ENCODE results near the gene SNX20. TPM values are rescaled to one million over a fixed set of nuclear protein-coding genes. Genes with fewer than 3 reads are reported as not detected.
A peak's percentile ranks its signal among the peaks of the same experiment; 100 is the strongest.

Gene SNX20
- total and polyA plus RNA-seq, 4 experiments from 2014 or later = 62.5 to 106 (median 89.5) TPM

DNA sequence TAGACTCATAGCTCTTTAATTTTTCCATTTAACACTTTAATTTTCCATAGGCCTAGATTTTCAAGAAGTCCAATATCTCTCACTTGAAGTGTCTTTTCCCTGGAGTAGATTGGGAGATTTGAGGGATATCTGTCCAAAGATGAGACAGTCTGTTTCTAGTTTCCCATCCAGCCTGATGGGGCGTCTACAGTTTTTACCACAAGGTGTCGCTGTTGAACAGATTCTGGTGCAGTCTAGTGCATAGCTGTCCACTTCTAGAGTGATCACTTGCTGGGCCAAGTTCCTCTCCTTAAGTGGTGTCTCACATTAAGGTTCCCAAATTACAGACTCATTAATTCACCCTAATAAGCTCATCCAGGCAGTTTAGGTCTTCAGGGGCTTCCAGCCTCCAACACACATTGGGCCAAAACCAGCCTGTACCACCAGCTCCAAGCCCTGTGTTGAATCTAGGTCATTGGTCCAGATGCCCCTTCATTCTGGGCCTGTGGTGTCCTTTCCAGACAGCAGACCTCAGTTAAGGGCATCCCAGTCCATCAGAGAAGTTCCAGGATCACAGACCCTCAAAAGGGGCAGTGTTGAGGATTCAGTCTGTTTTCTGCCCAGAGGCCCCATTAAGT is 9.4 kb downstream of the SNX20 start:
- DNase-seq = peak; percentile 45 to 56 (median 49)
- peaks cover 31% of the 10 kb centered on the region for H3K4me1 ChIP-seq (ENCODE audit: insufficient read depth, low read length)
- no peaks in the 10 kb centered on the region for H3K27me3 Mint-ChIP-seq
- intact Hi-C loops (cut with micrococcal nuclease) = loop anchor here (1.0 kb wide), 2 partner anchors 76 to 135 kb away; no protein-coding TSS in a partner anchor
- peaks cover 0 to 24% (median 20%) of the 10 kb centered on the region in 8 donors for H3K9me3 Mint-ChIP-seq
- H3K27me3 ChIP-seq (ENCODE audit: insufficient read depth, low read length) = no peaks in the 10 kb centered on the region
- peaks cover 21 to 39% (median 29%) of the 10 kb centered on the region in 4 donors for H3K4me1 Mint-ChIP-seq
- H3K27ac Mint-ChIP-seq = peak overlapping the region in 6 of 7 donors; percentile 39 to 96 (median 68)
- peaks cover 62 to 75% of the 10 kb centered on the region in 2 donors for H3K36me3 Mint-ChIP-seq
- no peak overlapping the region for H3K4me3 ChIP-seq (ENCODE audit: low read length in 2 of 2)
- peaks cover 55% of the 10 kb centered on the region for H3K36me3 ChIP-seq (ENCODE audit: insufficient read depth, low read length)
- H3K27ac ChIP-seq (ENCODE audit: low read depth, low read length) = no peak overlapping the region
- peaks cover 13% of the 10 kb centered on the region in 2 donors for H3K9me3 ChIP-seq (ENCODE audit: control insufficient read depth in 1 of 2, low read length in 2 of 2)
- peak overlapping the region in 2 of 8 donors; percentile 1 to 47 for H3K4me3 Mint-ChIP-seq
- POLR2A ChIA-PET (ENCODE audit: partially characterized antibody) = interaction anchor here (0.8 to 19.4 kb wide), 8 partner anchors 10 to 135 kb away, joined by 3 to 478 read pairs (median 8); partner anchors contain the start of genes CYLD and SNX20
- CTCF ChIA-PET (ENCODE audit: partially characterized antibody) = interaction anchor here (0.7 to 24.1 kb wide), 14 partner anchors 9 to 345 kb away, joined by 3 to 458 read pairs (median 4); partner anchors contain the start of genes CYLD and SNX20

DNA sequence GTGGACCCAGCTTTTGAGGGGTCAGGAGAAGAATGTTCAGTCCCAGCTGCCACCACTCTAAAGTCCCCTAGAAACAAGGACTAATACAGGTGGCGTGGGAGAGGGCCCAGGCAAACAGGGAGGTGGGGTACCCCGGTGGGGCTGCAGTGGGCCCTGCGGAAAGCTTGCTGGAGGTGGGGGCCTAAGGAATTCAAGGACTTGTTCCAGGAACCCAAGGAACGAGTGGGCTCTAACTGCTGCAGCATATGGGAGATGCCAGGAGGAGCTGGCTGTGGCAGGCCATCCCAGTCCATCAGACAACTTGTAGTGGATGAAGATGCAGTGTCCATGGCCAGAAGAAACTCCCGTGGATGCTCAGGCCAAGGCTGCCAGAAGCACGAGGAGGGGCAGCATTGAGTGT is 10.6 kb downstream of the SNX20 start:
- peaks cover 49 to 62% of the 10 kb centered on the region in 2 donors for H3K36me3 Mint-ChIP-seq
- H3K27ac Mint-ChIP-seq = peak overlapping the region in 3 of 7 donors; percentile 61 to 86 (median 68)
- DNase-seq = no peak
- ChIA-PET CTCF (ENCODE audit: partially characterized antibody) (interaction anchor here (0.9 to 24.1 kb wide), 9 partner anchors 10 to 645 kb away, joined by 3 to 458 read pairs (median 4); partner anchors contain the start of genes CNEP1R1 and SNX20), POLR2A (ENCODE audit: partially characterized antibody) (interaction anchor here (0.7 to 19.4 kb wide), 3 partner anchors 11 to 87 kb away, joined by 3 to 478 read pairs (median 238); partner anchors contain the start of genes CYLD and SNX20)
- H3K27ac ChIP-seq (ENCODE audit: low read depth, low read length) = no peak overlapping the region
- peaks cover 31% of the 10 kb centered on the region for H3K4me1 ChIP-seq (ENCODE audit: insufficient read depth, low read length)
- no peak overlapping the region for H3K4me3 ChIP-seq (ENCODE audit: low read length in 2 of 2)
- peaks cover 13% of the 10 kb centered on the region in 2 donors for H3K9me3 ChIP-seq (ENCODE audit: control insufficient read depth in 1 of 2, low read length in 2 of 2)
- H3K27me3 ChIP-seq (ENCODE audit: insufficient read depth, low read length) = no peaks in the 10 kb centered on the region
- peaks cover 42% of the 10 kb centered on the region for H3K36me3 ChIP-seq (ENCODE audit: insufficient read depth, low read length)
- peaks cover 19 to 38% (median 29%) of the 10 kb centered on the region in 4 donors for H3K4me1 Mint-ChIP-seq
- peaks cover 0 to 24% (median 20%) of the 10 kb centered on the region in 8 donors for H3K9me3 Mint-ChIP-seq
- intact Hi-C loops (cut with micrococcal nuclease) = no loop called here
- H3K4me3 Mint-ChIP-seq = no peak overlapping the region
- H3K27me3 Mint-ChIP-seq = no peaks in the 10 kb centered on the region

DNA sequence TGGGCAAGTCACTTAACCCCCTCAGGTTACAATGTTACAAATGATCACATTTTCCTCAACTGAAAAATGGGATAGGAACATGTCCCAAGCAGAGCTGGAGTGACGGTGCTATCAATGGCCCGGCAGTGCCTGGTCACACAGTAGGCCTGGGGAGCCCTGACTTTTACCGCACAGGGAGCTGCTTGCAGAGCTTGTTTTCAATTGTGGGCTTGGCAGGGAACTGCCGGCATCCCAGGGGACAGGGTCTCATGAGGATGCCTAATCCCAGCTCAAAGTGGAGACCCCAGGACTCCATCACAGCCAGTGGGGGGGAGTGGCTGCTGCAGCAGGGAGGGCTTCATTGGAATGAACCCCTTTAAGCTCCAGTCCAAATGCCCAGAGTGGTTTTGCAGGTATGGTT is 11.4 kb downstream of the SNX20 start:
- Histone ChIP-seq H3K4me3 (ENCODE audit: low read length in 2 of 2) (no peak overlapping the region), H3K36me3 (ENCODE audit: insufficient read depth, low read length) (peaks cover 36% of the 10 kb centered on the region), H3K4me1 (ENCODE audit: insufficient read depth, low read length) (peaks cover 38% of the 10 kb centered on the region), H3K9me3 (ENCODE audit: control insufficient read depth in 1 of 2, low read length in 2 of 2) (peaks cover 13% of the 10 kb centered on the region in 2 donors), H3K27me3 (ENCODE audit: insufficient read depth, low read length) (no peaks in the 10 kb centered on the region), H3K27ac (ENCODE audit: low read depth, low read length) (no peak overlapping the region)
- Mint-ChIP-seq H3K27me3 (no peaks in the 10 kb centered on the region), H3K36me3 (peaks cover 42 to 56% of the 10 kb centered on the region in 2 donors), H3K4me3 (no peak overlapping the region), H3K27ac (peak overlapping the region in 2 of 7 donors; percentile 24 to 76), H3K4me1 (peaks cover 22 to 45% (median 34%) of the 10 kb centered on the region in 4 donors), H3K9me3 (peaks cover 0 to 24% (median 20%) of the 10 kb centered on the region in 8 donors)
- intact Hi-C loops (cut with micrococcal nuclease) = loop anchor here (5.0 kb wide), 1 partner anchor 402 kb away; the partner anchor contains the start of gene ADCY7
- ChIA-PET CTCF (ENCODE audit: partially characterized antibody) (interaction anchor here (0.7 to 24.1 kb wide), 11 partner anchors 10 to 644 kb away, joined by 3 to 458 read pairs (median 4); partner anchors contain the start of genes CNEP1R1 and SNX20), POLR2A (ENCODE audit: partially characterized antibody) (interaction anchor here (0.6 to 19.4 kb wide), 4 partner anchors 12 to 452 kb away, joined by 3 to 478 read pairs (median 120); partner anchors contain the start of genes CYLD and SNX20)
- no peak for DNase-seq

GRCh38 chr16:50668368-50669008 is 12.6 kb downstream of the SNX20 start:
- Histone ChIP-seq H3K27ac (ENCODE audit: low read depth, low read length) (no peak overlapping the region), H3K27me3 (ENCODE audit: insufficient read depth, low read length) (no peaks in the 10 kb centered on the region), H3K9me3 (ENCODE audit: control insufficient read depth in 1 of 2, low read length in 2 of 2) (peaks cover 13% of the 10 kb centered on the region in 2 donors), H3K4me1 (ENCODE audit: insufficient read depth, low read length) (peaks cover 40% of the 10 kb centered on the region), H3K36me3 (ENCODE audit: insufficient read depth, low read length) (peaks cover 26% of the 10 kb centered on the region), H3K4me3 (ENCODE audit: low read length in 2 of 2) (no peak overlapping the region)
- POLR2A ChIA-PET (ENCODE audit: partially characterized antibody) = interaction anchor here (0.9 to 19.4 kb wide), 8 partner anchors 13 to 390 kb away, joined by 3 to 478 read pairs (median 12); partner anchors contain the start of genes CYLD and SNX20
- DNase-seq = no peak
- no peaks in the 10 kb centered on the region for H3K27me3 Mint-ChIP-seq
- H3K9me3 Mint-ChIP-seq = peaks cover 0 to 21% (median 18%) of the 10 kb centered on the region in 8 donors
- CTCF ChIA-PET (ENCODE audit: partially characterized antibody) = interaction anchor here (0.7 to 24.1 kb wide), 23 partner anchors 13 to 643 kb away, joined by 3 to 458 read pairs (median 8); partner anchors contain the start of genes CNEP1R1 and SNX20
- intact Hi-C loops (cut with micrococcal nuclease) = loop anchor here (5.0 kb wide), 1 partner anchor 401 kb away; the partner anchor contains the start of gene ADCY7
- peak overlapping the region; percentile 67 to 96 (median 92) for H3K27ac Mint-ChIP-seq
- peak overlapping the region in 3 of 8 donors; percentile 17 to 69 (median 46) for H3K4me3 Mint-ChIP-seq
- H3K36me3 Mint-ChIP-seq = peaks cover 31 to 49% of the 10 kb centered on the region in 2 donors
- H3K4me1 Mint-ChIP-seq = peaks cover 22 to 51% (median 37%) of the 10 kb centered on the region in 4 donors

DNA sequence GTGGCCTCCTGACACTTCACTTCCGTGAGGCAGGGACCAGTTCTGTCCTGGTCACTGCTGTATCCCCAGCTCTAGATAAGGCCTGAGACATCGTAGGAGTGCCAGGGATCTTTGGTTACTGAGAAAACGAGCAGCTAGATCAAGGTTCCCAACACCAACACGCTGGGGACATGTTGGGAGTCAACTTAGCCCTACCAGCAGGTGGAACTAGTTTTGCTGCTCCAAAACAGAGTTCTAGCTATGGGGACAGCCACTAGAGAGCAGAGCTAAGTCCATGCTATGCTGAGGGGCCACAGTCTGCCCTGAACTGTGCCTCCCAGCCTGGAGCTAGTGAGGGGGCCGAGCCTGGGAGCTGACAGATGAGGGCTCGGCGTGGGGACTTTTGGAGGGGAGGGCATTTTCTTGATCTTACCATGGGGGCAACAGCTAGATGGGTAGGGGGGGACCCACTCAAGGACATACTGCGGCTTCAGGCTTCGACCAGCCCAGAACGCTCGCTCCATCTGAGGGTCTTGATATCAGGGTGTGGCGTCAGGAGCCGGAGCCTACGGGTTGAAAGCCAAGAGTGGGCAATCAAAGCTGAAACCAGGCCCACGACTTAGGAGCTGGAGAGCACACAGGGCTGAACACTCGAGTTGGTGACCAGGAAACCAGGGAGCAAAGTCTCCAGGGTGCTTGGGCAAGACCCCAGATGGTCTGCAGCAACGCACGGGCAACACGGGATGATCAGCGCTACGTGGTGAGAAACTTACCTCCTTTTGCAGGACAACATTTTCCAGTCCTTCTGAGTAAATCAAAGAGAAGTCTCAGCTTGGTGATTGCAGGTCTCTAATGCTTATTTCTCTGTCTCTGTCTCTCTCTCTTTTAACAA is 13.4 kb downstream of the SNX20 start:
- CTCF ChIA-PET (ENCODE audit: partially characterized antibody) = interaction anchor here (0.6 to 24.1 kb wide), 53 partner anchors 12 to 643 kb away, joined by 3 to 458 read pairs (median 4); partner anchors contain the start of genes CNEP1R1, CYLD and SNX20
- Mint-ChIP-seq H3K4me3 (peak overlapping the region; percentile 71 to 87 (median 83)), H3K27me3 (no peaks in the 10 kb centered on the region), H3K9me3 (peaks cover 0 to 15% (median 14%) of the 10 kb centered on the region in 8 donors), H3K36me3 (peaks cover 24 to 46% of the 10 kb centered on the region in 2 donors), H3K4me1 (peaks cover 22 to 51% (median 37%) of the 10 kb centered on the region in 4 donors), H3K27ac (peak overlapping the region; percentile 80 to 96 (median 95))
- H3K4me3 ChIP-seq (ENCODE audit: low read length in 2 of 2) = peak overlapping the region; percentile 4 to 36
- DNase-seq = no peak
- H3K27ac ChIP-seq (ENCODE audit: low read depth, low read length) = peak overlapping the region; percentile 50
- intact Hi-C loops (cut with micrococcal nuclease) = loop anchor here (1.0 to 5.0 kb wide), 3 partner anchors 13 to 400 kb away; partner anchors contain the start of genes ADCY7 and SNX20
- POLR2A ChIA-PET (ENCODE audit: partially characterized antibody) = interaction anchor here (0.7 to 19.4 kb wide), 20 partner anchors 14 to 454 kb away, joined by 3 to 478 read pairs (median 4); partner anchors contain the start of genes CYLD, NKD1 and SNX20
- H3K27me3 ChIP-seq (ENCODE audit: insufficient read depth, low read length) = no peaks in the 10 kb centered on the region
- H3K4me1 ChIP-seq (ENCODE audit: insufficient read depth, low read length) = peaks cover 40% of the 10 kb centered on the region
- peaks cover 19% of the 10 kb centered on the region for H3K36me3 ChIP-seq (ENCODE audit: insufficient read depth, low read length)
- peaks cover 11 to 12% of the 10 kb centered on the region in 2 donors for H3K9me3 ChIP-seq (ENCODE audit: control insufficient read depth in 1 of 2, low read length in 2 of 2)

Data from CD4-positive, alpha-beta memory T cell (primary cell).